HG03175 (cell line): Measurements from ENCODE around the gene GABRG2.

ENCODE experiments used
- ATAC-seq: cut with Tn5 transposase; IDR thresholded peaks from one replicate; pipeline ENCODE4 v1.9.1; 2021; ENCODE audit warnings: mild to moderate bottlenecking, moderate library complexity; ENCODE audit not compliant: unreplicated experiment

GABRG2 gene

GRCh38 chr5:162187371-162187770 lies 119.8 kb downstream of the GABRG2 start:
- no peak for ATAC-seq

DNA sequence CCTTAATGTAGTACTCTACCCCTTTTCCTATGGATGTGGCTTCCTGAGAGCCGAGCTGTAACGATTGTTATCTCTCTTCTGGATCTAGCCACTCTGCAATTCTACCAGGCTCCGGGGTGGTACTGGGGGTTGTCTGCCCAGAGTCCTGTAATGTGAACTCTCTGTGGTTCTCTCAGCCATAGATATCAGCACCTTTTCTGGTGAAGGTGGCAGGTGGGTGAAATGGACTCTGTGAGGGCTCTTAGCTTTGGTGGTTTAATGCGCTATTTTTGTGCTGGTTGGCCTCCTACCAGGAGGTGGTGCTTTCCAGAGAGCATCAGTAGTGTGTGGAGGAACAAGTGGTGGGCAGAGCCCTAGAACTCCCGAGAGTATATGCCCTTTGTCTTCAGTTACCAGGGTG lies 122.1 kb downstream of the GABRG2 start:
- no peak for ATAC-seq

DNA sequence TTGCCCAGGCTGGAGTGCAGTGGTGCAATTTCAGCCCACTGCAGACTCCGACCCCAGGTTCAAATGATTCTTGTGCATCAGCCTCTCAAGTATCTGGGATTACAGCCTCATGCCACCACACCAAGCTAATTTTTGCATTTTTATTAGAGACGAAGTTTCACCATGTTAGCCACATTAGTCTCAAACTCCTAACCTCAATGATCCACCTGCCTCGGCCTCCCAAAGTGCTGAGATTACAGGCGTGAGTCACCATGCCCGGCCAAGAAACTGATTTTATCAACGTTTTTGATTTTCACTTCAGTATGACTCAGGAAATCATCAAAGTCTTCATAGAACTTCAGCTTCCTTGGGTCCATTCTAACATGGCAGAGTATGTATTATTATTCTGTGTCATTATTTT lies 125.4 kb downstream of the GABRG2 start:
- ATAC-seq: no peak

GRCh38 chr5:162196351-162196750 lies 128.8 kb downstream of the GABRG2 start:
- no peak for ATAC-seq

DNA sequence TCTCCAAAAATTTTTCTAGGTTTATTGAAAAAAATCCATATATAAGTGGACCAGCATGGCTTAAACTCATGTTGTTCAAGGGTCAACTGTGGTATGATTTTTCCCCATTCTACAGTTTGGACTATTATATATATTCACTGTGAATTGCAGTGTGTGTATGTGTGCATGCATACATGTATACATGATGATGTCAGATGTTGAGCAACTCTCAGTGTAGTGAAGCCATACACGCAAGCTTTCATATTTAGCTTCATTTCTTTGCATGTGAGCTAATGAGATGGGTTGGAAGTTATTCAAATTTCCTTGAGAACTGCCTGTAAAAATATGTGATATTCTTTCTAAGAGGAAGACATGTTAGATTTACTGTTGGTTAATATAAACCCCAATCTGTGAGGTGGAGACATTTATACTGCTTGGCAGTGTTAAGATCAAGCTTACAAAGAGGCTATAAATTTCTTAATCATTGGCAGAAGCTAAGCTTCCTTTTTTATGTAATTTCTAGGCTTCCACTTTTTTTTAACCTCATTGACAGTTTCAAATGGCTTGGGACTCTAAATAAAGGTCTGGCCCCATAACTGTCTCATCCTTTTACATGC lies 134.8 kb downstream of the GABRG2 start:
- ATAC-seq: no peak
